Stimulated activated CD8-positive, alpha-beta memory T cell treated with anti-CD3 and anti-CD28 coated beads, Interleukin-12 subunit alpha, Interleukin-12 subunit beta, amount 100 ng/mL, for 4 hours (primary cell): ENCODE measurements around the gene KRTAP19-1.
"Not testable (repeated sequence)": the region's sequence is repeated elsewhere in the genome, so short reads cannot be mapped to it uniquely, and the experiment has no call there.

Source experiments
- DNase-seq: peaks from one replicate; pipeline ENCODE4 v3.0.0-alpha.2; 2020; ENCODE audit warnings: low read depth

KRTAP19-1 gene

DNA sequence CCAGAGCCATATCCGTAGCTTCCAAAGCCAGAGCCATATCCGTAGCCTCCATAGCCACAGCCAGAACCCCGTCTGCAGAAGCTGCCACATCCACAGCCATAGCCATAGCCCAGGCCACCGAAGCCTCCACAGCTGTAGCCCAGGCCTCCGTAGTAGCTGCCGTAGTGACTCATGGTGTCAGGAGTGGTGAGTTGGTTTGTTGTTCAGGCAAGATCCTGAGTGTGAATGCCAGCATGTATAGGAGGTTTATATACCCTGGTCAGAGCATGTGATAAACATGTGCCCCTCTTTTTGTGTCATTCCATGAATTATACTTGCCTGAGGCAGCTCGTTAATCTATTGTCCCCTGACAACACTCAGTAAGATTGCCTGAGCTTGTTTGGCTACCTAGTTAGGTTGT is at the start of gene KRTAP19-1:
Gene KRTAP19-1, minus strand, starts transcription at position 223 of the 400 bp plus-strand sequence. Its CDS starts 50 bp downstream, at position 173.
- no peak for DNase-seq

DNA sequence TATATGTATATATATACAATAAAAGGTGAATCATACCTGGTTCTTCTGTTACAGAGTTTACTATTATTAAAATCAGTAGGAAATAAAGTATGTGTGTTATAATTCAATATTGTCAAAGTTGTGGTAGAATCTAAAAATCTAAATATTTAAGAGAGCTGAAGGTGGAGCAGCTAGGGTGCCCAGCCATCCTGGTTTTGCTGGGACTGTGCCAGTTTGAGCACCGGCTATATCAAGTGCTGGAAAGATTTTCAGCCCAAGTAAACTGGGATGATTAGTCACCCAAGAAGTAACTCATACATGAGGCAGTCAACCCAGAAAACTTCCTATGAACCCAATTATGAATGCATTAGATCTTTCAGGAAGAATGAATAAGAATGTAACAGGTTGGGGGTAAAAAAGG is 38.7 kb upstream of the KRTAP19-1 start:
- no peak for DNase-seq

DNA sequence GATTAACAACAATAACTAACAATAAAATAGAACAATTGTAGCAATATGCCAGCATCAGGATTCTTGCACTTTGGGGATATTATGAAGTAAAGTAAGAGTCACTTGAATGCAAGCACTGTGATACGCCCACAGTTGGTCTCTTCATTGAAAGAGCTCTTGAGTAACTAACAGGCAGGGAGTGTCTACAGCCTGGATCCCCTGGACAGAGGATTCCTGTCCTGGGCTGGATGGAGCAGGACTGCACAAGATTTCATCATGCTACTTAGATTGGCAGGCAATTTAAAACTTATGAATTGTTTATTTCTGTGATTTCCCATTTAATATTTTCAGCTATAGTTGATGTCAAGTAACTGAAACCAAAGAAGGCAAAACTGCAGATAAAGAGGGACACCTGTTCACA is 35.5 kb upstream of the KRTAP19-1 start:
- DNase-seq, result no peak

DNA sequence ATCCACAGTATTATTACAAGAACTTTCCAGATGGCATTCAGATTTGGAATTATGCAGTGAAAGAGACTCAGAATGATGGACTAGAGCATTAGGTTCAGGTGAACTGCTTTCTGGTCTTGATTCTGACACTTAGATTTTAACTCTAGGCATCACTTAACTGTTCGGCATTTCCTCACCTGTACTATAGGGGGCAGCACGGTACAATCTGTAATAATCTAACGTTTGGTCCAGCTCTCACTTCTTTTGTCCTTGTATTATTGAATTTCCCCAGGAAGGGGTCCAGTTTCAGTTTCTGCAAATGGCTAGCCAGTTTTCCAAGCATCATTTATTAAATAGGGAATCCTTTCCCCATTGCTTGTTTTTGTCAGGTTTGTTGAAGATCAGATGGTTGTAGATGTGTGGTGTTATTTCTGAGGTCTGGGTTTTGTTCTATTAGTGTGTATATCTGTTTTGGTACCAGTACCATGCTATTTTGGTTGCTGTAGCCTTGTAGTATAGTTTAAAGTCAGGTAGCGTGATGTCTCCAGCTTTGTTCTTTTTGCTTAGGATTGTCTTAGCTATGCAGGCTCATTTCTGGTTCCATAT is 25.5 kb upstream of the KRTAP19-1 start:
- DNase-seq, result not testable (repeated sequence)

DNA sequence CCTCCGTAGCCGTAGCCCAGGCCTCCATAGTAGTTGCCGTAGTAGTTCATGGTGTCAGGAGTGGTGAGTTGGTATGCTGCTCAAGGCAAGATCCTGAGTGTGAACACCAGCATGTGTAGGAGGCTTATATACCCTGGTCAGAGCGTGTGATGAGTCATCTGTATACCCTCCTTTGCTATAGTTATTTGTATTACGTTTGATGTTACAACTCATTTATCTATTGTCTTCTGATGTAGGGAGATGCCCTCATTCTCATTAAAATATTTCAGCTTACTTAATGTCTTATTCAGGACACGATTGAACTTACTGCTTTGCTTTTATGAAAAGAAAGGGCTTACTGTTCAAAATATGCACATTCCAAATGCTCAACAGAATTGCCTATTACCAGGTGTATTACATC is 21.9 kb upstream of the KRTAP19-1 start, which contains the start of gene KRTAP19-5:
Gene KRTAP19-5, minus strand, starts transcription at position 101 of the 400 bp plus-strand sequence. Its CDS starts 51 bp downstream, at position 50.
- no peak for DNase-seq

DNA sequence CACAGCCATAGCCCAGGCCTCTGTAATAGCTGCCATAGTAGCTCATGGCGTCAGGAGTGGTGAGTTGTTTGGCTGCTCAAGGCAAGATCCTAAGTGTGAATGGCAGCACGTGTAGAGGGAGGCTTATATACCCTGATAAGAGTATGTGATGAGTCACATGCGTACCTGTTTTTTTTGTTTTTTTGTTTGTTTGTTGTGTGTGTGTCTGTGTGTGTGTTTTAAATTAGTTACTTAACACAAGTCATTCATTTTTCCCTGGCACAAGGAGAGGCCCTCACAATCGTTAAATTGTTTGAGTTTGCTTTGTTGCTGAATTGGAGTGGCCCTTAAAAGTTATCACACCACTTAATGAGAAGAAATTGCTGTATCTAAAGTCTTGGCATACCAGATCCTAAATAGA is 16.9 kb upstream of the KRTAP19-1 start, which contains the start of gene KRTAP19-4:
Gene KRTAP19-4, minus strand, starts transcription at position 101 of the 400 bp plus-strand sequence. Its CDS starts 55 bp downstream, at position 46.
- DNase-seq, result no peak

DNA sequence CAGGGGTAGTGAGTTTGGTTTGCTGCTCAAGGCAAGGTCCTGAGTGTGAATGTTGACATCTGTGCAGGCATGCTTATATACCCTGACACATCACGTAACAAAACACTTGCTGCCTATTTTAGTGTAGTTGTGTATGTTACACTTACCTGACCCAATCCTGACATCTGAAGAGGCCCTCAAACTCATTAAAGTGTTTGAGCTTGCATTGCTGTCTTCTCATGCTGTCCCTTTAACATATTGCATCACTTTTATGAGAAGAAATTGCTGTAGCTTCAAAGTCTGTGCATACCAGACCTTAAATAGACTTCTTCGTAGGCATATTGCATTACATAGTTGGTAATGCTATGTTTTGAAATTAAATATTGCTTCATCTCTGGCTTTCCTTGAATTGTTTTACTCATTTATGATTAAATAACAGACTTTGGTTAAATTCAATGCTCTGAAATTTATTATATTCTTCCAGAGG is 11.8 kb upstream of the KRTAP19-1 start, which contains the start of gene KRTAP19-3:
Gene KRTAP19-3, minus strand, starts transcription at position 51 of the 466 bp plus-strand sequence. CDS start 56 bp downstream, outside the sequence.
- no peak for DNase-seq

DNA sequence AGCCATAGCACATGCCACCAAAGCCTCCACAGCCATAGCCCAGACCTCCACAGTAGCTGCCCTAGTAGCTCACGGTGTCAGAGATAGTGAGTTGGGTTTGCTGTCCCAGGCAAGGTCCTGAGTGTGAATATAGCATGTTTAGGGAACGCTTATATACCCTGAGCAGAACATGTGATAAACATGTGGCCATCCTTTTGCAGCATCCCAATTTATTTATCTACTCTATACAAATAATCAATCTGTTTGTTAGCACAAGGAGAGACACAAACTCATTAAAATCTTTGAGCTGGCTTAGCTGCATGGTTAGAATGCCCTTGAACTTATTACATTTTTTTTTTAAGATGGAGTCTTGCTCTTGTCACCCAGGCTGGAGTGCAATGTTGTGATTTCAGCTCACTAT is 7.2 kb upstream of the KRTAP19-1 start, which contains the start of gene KRTAP19-2:
Gene KRTAP19-2, minus strand, starts transcription at position 101 of the 400 bp plus-strand sequence. Its CDS starts 88 bp downstream, at position 13.
- DNase-seq, result no peak

DNA sequence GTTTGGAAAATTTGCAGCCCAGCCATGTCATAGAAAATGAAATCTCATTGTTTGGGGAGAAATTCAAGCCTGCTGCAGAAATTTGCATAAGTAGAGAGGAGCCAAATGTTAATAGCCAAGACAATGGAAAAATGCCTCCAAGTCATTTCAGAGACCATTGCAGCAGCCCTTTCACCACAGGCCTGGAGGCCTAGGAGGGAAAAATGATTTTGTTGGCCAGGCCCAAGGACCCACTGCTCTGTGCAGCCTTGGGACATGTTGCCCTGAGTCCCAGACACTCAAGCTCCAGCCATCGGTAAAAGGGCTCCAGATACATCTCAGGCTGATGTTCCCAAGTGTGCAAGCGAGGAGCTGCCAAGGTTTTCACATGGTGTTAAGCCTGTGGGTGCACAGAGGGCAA is 6.0 kb upstream of the KRTAP19-1 start:
- no peak for DNase-seq

DNA sequence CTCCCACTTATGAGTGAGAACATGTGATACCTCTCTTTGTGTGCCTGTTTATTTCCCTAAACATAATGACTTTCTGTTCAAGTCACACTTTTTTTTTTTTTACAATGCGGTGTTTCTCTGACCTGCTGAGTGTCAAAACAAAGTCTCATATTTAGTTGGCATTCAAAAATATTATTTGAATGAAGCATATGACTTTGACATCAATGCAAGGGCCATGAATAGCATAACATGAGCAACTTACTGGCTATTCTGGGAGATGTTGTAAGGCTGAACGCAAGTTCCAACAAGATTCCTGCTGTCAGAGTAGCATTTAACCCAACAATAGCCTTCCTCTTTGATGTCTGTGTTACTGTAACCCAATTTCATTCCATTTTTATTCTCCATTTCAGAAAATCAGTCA is 2.0 kb upstream of the KRTAP19-1 start:
- no peak for DNase-seq

DNA sequence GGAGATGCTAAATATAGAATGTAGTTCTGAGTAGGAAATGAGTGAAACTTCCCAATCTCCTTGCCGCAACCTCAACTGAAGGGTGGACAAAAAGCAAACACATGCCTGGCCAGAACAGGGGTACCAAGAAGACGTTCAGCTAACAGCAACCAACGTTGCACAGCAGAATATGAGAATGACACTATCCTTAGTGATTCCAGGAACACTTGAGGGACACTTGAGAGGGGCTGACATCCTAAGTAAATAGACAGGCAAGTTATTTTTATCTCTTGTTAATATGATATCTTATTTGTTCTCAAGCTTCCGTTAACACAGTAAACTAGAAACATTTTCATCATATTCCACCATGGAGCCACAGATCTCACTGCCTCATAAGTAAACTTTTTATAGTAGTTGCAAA is 908 bp downstream of the KRTAP19-1 start:
- no peak for DNase-seq

DNA sequence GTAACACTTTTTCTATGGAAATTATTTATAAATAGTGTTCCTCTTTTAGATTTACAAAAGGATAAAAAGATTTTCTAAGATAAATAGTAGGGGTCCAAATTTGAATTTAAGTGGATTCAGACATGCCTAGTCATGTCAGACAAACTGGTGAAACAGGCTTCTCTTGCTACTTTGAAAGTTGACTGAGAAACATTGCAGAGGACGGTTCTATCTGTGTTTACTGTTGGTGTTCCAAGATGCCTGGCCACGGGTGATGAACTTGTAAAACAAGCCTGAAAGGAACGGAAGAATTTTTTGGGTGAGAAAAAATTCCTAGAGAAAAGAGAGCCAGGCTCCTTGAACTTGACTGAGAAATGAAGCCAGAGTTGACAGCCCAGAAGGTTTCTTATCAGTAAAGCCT is 2.2 kb downstream of the KRTAP19-1 start:
- no peak for DNase-seq

DNA sequence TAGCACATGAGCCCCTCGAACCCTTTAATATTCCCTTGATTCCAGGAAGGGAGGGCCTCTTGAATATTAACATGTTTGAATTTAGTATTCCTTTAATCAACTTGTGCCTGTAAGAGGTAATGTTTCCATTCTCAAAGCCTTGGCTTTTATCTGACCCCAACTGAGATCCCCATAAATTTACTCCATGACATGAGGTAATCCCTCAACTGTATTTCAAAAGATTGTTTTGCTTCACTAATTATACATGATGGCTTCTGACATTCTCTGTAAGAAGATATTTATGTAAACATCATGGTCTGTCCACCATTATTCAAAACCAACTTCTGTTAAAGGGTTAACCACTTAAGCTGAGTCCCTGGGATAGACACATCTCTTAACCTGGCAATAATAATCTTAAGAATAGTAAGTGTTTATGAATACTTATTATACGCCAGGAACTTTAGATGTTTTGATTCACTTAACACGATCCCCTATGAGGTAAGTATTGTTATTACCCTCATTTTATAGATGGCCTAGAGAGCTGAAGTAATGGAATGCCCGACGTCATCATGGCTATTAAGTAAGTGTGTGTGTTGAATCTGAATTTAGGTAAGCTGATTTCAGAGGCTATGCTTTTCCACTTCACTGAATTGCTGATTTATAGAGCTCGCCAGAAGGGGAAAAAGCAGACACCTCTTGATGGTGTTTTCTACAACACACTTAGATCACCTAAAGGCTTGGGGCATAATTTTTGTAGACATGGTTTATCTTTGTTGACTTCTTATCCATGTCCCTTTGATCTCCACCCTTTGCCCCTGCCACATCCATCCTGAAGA is 11.1 kb downstream of the KRTAP19-1 start:
- no peak for DNase-seq

DNA sequence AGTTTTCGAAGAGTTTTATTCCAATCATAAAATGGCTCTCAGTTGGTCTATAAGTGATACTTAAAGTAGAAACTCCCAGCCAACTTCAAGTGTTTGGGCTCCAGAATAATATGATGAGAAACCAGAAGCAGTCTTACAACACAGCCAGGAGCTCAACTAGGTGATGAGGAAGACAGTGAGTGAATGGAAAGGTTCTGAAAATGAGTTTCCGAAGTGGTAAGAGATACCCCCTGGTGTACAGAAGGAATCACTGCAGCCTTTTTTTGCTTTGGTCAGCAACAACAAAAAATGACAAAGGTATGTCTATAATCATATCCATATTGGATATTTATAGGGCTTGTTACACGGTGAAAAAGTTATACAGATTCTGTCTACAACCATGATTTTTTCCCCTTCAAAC is 16.5 kb downstream of the KRTAP19-1 start:
- no peak for DNase-seq

DNA sequence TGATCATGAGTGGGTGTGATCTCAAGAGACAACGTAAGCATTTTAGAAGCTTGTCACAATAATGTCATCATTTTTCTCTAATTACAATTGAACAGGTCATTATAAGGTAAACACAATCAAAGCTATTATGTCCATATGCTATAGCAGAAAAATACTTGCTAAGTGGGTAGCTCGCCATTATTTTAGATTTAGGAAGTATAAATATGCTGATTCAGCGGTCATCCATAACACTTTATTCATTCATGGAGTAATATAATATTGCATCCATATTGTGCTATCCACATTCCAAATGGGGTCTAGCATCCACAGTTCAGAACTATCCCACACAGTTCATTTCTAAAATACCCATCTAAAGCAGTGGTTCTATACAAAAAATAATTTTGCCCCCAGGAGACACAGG is 31.7 kb downstream of the KRTAP19-1 start:
- DNase-seq, result no peak

DNA sequence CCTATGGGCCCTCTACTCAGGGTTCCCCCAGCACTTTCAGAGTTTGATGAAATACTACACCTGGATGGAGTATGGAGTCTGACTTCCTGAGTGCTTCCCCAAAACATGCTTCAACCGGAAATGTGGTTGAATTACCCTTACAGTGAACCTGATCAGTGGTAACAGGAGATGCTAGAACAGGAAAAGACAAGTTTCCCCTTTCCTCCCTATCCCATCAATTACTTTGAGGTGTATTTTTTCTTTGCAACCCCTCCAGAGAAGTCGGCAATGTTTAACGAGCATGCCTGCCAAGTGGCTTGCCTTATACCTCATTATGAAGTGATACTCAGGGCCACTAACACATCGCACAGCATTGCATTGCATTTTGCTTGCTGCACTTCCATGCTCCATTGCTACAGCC is 33.1 kb downstream of the KRTAP19-1 start:
- no peak for DNase-seq

DNA sequence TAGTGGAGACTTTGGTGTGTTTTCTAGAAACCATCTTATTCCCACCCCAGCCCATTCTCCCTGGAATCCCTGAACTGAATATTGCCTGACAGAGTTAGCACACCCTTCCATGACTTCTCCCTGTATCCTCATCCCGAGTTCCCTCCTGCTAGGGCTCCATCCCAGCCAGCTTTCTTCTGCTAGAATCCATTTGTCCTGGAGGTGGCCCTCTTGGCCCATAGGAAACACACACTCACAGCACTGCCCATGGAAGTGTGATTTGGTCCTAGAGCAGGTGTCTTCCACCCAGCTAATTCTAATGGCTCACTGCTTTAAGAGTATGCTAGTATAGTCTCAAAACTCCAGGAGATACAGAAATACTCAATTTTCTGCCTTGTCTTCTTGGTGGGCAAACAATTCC is 36.0 kb downstream of the KRTAP19-1 start:
- DNase-seq, result no peak

DNA sequence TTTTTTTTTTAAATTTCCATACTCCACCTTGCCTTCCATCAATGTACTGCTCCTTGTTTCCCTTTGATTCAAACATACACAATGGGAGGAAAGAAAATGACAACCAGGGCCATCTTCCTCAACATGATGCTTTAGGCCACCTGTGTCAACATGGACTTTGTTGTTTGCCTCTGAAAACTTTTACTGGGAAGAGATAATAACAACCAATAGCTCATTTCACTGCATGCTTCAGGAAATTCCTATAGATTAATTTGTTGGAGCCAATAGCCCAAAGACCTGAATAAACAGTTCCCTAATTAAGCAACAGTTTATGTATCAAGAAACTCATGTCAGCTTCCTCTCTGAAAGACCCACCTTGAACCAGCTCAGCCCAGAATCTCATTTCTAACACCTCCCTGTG is 36.9 kb downstream of the KRTAP19-1 start:
- DNase-seq, result no peak

DNA sequence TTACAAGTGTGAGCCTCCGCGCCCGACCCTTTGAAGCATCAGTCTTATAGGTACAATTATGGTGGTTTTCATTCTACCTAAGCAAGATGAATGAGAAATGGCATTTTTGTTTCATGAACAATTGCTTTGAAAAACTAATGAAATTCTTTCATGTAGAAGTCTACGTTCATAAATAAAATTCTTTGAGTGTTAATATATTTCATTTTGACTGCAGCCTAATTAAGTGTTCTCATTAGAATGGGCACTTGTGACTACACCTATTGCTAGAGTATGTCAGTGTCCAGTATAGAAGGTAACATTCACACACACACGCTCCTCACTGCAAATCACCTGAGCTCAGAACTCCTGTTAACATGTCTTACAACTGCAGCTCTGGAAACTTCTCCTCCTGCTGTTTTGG is 40.2 kb downstream of the KRTAP19-1 start, which contains the start of gene KRTAP15-1:
Gene KRTAP15-1, plus strand, starts transcription at position 301 of the 400 bp plus-strand sequence. Its CDS starts 53 bp downstream, at position 354.
- no peak for DNase-seq

DNA sequence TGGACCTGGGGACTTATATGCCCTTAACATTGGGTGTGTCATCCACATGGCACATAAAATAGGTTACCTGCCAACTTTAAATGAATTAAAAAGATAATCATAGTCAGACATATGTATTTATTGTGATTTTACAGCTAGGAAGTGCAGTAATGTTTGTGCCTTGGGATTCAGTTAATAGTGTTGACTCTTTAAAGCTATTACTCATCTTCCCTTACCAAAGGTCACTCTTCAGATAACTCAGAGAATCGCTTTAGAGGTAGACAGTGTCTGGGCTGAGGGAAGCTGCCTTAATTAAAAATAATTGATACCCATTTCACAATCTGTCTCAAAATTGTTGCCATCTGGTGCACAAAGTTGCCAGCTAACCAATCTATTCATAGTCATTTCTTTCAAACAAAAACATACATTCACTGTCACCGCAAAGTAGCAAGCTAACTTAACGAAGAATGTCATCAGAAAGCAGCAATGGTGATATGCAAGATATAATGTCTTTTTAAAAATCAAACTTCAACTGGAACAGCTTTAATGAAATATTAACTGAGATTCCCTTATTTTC is 43.1 kb downstream of the KRTAP19-1 start:
- no peak for DNase-seq

DNA sequence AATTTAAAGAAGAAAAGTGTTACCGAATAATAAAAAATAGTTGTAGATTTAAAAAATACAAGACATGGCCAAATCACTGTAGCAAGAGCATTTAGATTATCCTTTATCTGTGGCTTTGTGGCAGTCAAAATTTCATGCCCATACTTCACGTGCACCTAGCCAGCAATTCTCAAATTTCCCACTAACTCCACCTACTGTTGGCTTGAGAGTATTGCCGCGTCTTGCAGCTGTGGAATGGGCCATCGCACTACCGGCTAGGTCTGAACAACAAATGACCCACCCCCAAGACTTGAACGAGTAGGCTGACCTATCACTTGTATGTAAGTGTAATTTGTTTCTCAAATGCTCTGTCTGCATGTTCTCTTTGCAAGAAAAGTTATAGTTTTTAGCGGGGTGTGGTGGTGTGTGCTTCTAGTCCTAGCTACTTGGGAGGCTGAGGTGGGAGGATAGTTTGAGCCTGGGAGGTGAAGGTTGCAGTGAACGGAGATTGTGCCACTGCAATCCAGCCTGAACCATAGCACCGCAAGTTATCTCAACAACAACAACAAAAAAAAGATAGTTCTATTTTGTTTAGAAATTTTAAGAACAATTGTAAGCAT is 46.0 kb downstream of the KRTAP19-1 start:
- DNase-seq, result no peak

DNA sequence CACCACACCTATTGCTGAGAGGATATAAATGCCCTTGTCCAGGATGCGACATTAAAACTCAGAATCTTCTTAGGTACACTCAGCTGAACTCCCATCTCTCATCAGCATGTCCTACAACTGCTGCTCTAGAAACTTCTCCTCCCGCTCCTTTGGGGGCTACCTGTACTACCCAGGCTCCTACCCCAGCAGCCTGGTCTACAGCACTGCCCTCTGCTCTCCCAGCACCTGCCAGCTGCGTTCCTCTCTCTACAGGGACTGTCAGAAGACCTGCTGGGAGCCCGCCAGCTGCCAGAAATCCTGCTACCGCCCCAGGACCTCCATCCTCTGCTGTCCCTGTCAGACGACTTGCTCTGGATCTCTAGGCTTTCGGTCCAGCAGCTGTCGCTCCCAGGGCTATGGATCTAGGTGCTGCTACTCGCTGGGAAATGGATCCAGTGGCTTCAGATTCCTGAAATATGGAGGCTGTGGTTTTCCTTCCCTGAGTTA is 50.0 kb downstream of the KRTAP19-1 start, which contains the start of gene KRTAP13-4:
Gene KRTAP13-4, plus strand, starts transcription at position 51 of the 486 bp plus-strand sequence. Its CDS starts 56 bp downstream, at position 107.
- no peak for DNase-seq
